SK-MEL-5 (cell line): ENCODE data around the gene NLGN3. TPM values are rescaled to one million over a fixed set of nuclear protein-coding genes. Genes with fewer than 3 reads are reported as not detected.

Experiments
- small RNA-seq, 2 experiments: library from RNA; depleted of rRNA; stranded (forward); fragments of <200 nt; gene quantifications; one replicate each; pipeline ENCODE3, GENCODE V24; 2014
- total RNA-seq: library from RNA; depleted of rRNA; stranded (reverse); fragments of >200 nt; shearing (Covaris generic); gene quantifications from 2 replicates; pipeline ENCODE4 v1.2.3, GENCODE V29; 2014; rRNA removed

NLGN3 gene
- total RNA-seq, 1 experiment from 2014 or later = 0.05 TPM

Small RNA genes lying within 50 kb of the gene (small RNA-seq; reads per million reads assigned to genes)
- gene CXorf65 = 0 to 0.04 reads per million in 2 experiments

Other genes with a start within 250 kb of the NLGN3 start
- gene TEX11, start 236.1 kb upstream of the NLGN3 start, total RNA-seq = 0.11 TPM in 1 of 2 replicates, not detected in the other
- 0.16 TPM in 1 of 2 replicates, not detected in the other for gene SLC7A3, start 213.7 kb upstream of the NLGN3 start, total RNA-seq
- 91.7 and 94.2 TPM in 2 replicates for gene SNX12, start 76.5 kb upstream of the NLGN3 start, total RNA-seq
- gene FOXO4, start 49.0 kb upstream of the NLGN3 start, total RNA-seq = 6.7 TPM in 2 replicates
- not detected in 2 replicates for gene CXorf65, start 38.1 kb upstream of the NLGN3 start, total RNA-seq
- gene IL2RG, start 33.3 kb upstream of the NLGN3 start, total RNA-seq = not detected in 2 replicates
- gene MED12, start 26.2 kb upstream of the NLGN3 start, total RNA-seq = 13.5 and 14.1 TPM in 2 replicates
- gene GJB1, start 78.4 kb downstream of the NLGN3 start, total RNA-seq = 351 and 367 TPM in 2 replicates
- 15.0 and 17.3 TPM in 2 replicates for gene ZMYM3, start 109.3 kb downstream of the NLGN3 start, total RNA-seq
- gene NONO, start 138.8 kb downstream of the NLGN3 start, total RNA-seq = 496 and 503 TPM in 2 replicates
- 0.32 and 0.59 TPM in 2 replicates for gene ITGB1BP2, start 156.9 kb downstream of the NLGN3 start, total RNA-seq
- gene TAF1, start 221.5 kb downstream of the NLGN3 start, total RNA-seq = 13.1 and 14.3 TPM in 2 replicates